H9 (cell line): ENCODE measurements around the gene NCOA1. TPM values are rescaled to one million over a fixed set of nuclear protein-coding genes. Genes with fewer than 3 reads are reported as not detected.
A peak's percentile ranks its signal among the peaks of the same experiment; 100 is the strongest.

Source experiments
- DNase-seq: peaks from one replicate; pipeline ENCODE4 v3.0.0-alpha.2; 2017
- H2AFZ ChIP-seq: one replicate; pipeline ENCODE4 v1.6.1; 2013; ENCODE audit warnings: mild to moderate bottlenecking, low read length, control low read depth, moderate library complexity
- H2AK5ac ChIP-seq: 2 replicates; pipeline ENCODE4 v1.6.1; 2013; ENCODE audit warnings: low read length, control low read depth, mixed read lengths; ENCODE audit not compliant: insufficient read length
- H2BK120ac ChIP-seq: one replicate; pipeline ENCODE4 v1.6.1; 2013; ENCODE audit warnings: low read depth, mild to moderate bottlenecking, low read length, control low read depth, inconsistent platforms; ENCODE audit not compliant: poor library complexity, severe bottlenecking
- H2BK12ac ChIP-seq: 2 replicates; pipeline ENCODE4 v1.6.1; 2013; ENCODE audit warnings: low read length, control low read depth, mixed read lengths, low read depth; ENCODE audit not compliant: insufficient read length
- H2BK15ac ChIP-seq: 2 replicates; pipeline ENCODE4 v1.6.1; 2013; ENCODE audit warnings: low read depth, low read length, control low read depth
- H2BK20ac ChIP-seq: one replicate; pipeline ENCODE4 v1.6.1; 2013; ENCODE audit warnings: low read depth, mild to moderate bottlenecking, low read length, control low read depth, inconsistent platforms; ENCODE audit not compliant: poor library complexity, severe bottlenecking
- H2BK5ac ChIP-seq: 2 replicates; pipeline ENCODE4 v1.6.1; 2013; ENCODE audit warnings: low read length, control low read depth, mixed read lengths; ENCODE audit not compliant: insufficient read length
- H3K14ac ChIP-seq: 2 replicates; pipeline ENCODE4 v1.6.1; 2013; ENCODE audit warnings: low read length, control low read depth; ENCODE audit not compliant: insufficient read depth
- H3K18ac ChIP-seq: 2 replicates; pipeline ENCODE4 v1.6.1; 2013; ENCODE audit warnings: low read depth, mild to moderate bottlenecking, mixed read lengths, low read length, control low read depth; ENCODE audit not compliant: insufficient read length
- H3K23ac ChIP-seq: 2 replicates; pipeline ENCODE4 v1.6.1; 2013; ENCODE audit warnings: low read length, control low read depth, mixed read lengths, low read depth; ENCODE audit not compliant: insufficient read length
- H3K23me2 ChIP-seq: 2 replicates; pipeline ENCODE4 v1.6.1; 2013; ENCODE audit warnings: low read depth, mild to moderate bottlenecking, mixed read lengths, low read length, control low read depth; ENCODE audit not compliant: insufficient read length, poor library complexity, severe bottlenecking
- H3K27ac ChIP-seq: 2 replicates; pipeline ENCODE4 v1.5.1; 2013; ENCODE audit warnings: low read length, control low read depth, mixed read lengths, low read depth; ENCODE audit not compliant: insufficient read length
- H3K27me3 ChIP-seq: 2 replicates; pipeline ENCODE4 v1.6.1; 2013; ENCODE audit warnings: low read length, control low read depth, inconsistent platforms; ENCODE audit not compliant: insufficient read depth
- H3K4ac ChIP-seq: 2 replicates; pipeline ENCODE4 v1.6.1; 2013; ENCODE audit warnings: low read depth, mild to moderate bottlenecking, control low read depth, inconsistent platforms, low read length, moderate library complexity
- H3K4me1 ChIP-seq: 2 replicates; pipeline ENCODE4 v1.6.1; 2013; ENCODE audit warnings: low read length, control low read depth, inconsistent platforms; ENCODE audit not compliant: insufficient read depth
- H3K4me2 ChIP-seq: 2 replicates; pipeline ENCODE4 v1.6.1; 2013; ENCODE audit warnings: low read length, control low read depth, mixed read lengths; ENCODE audit not compliant: insufficient read length, insufficient read depth
- H3K56ac ChIP-seq: 2 replicates; pipeline ENCODE4 v1.6.1; 2013; ENCODE audit warnings: low read depth, mild to moderate bottlenecking, mixed read lengths, low read length, control low read depth; ENCODE audit not compliant: insufficient read length
- H3K79me1 ChIP-seq: 2 replicates; pipeline ENCODE4 v1.6.1; 2013; ENCODE audit warnings: low read depth, mild to moderate bottlenecking, moderate library complexity, low read length, control low read depth, inconsistent platforms; ENCODE audit not compliant: insufficient read depth, poor library complexity, severe bottlenecking
- H3K79me2 ChIP-seq: 2 replicates; pipeline ENCODE4 v1.6.1; 2013; ENCODE audit warnings: low read length, control low read depth, inconsistent platforms; ENCODE audit not compliant: insufficient read depth
- H3K9ac ChIP-seq: 2 replicates; pipeline ENCODE4 v1.6.1; 2013; ENCODE audit warnings: low read length, control low read depth, mixed read lengths; ENCODE audit not compliant: insufficient read length; ENCODE audit errors: extremely low read depth
- H3K9me3 ChIP-seq: one replicate; pipeline ENCODE4 v1.6.1; 2013; ENCODE audit warnings: low read depth, low read length, inconsistent platforms; ENCODE audit not compliant: control insufficient read depth
- H3T11ph ChIP-seq: one replicate; pipeline ENCODE4 v1.6.1; 2013; ENCODE audit warnings: mild to moderate bottlenecking, low read length, control low read depth, inconsistent platforms
- H4K20me1 ChIP-seq: one replicate; pipeline ENCODE4 v1.6.1; 2013; ENCODE audit not compliant: control insufficient read depth, insufficient read length, insufficient read depth
- H4K5ac ChIP-seq: 2 replicates; pipeline ENCODE4 v1.6.1; 2013; ENCODE audit warnings: low read depth, mild to moderate bottlenecking, mixed read lengths, low read length, control low read depth; ENCODE audit not compliant: insufficient read length
- H4K8ac ChIP-seq: replicated peaks from 2 replicates; pipeline ENCODE4 v1.6.1; 2013; ENCODE audit warnings: low read length, control low read depth, mixed read lengths, low read depth; ENCODE audit not compliant: insufficient read length
- H4K91ac ChIP-seq: 2 replicates; pipeline ENCODE4 v1.6.1; 2013; ENCODE audit warnings: low read depth, mild to moderate bottlenecking, moderate library complexity, mixed read lengths, low read length, control low read depth; ENCODE audit not compliant: insufficient read length
- H3K27ac Mint-ChIP-seq, 3 experiments: 2 replicates in 2 of 3; 3 replicates in 1 of 3; pipeline ENCODE4 v1.8.0; 2020 to 2021; ENCODE audit warnings: mixed read lengths in 3 of 3, mild to moderate bottlenecking in 1 of 3, moderate library complexity in 1 of 3
- H3K27me3 Mint-ChIP-seq: 2 replicates; pipeline ENCODE4 v1.8.0; 2021; ENCODE audit warnings: low read depth, mild to moderate bottlenecking, moderate library complexity, mixed read lengths
- H3K36me3 Mint-ChIP-seq, 3 experiments: 2 replicates in 2 of 3; 3 replicates in 1 of 3; pipeline ENCODE4 v1.8.0; 2020 to 2021; ENCODE audit warnings: low read depth in 3 of 3, mixed read lengths in 3 of 3; ENCODE audit not compliant: insufficient read depth in 1 of 3
- H3K4me1 Mint-ChIP-seq, 2 experiments: 2 replicates each; pipeline ENCODE4 v1.8.0; 2020; ENCODE audit warnings: mixed read lengths in 2 of 2
- H3K4me3 Mint-ChIP-seq, 2 experiments: 2 replicates in 1 of 2; 3 replicates in 1 of 2; pipeline ENCODE4 v1.8.0; 2020 to 2021; ENCODE audit warnings: mild to moderate bottlenecking in 2 of 2, mixed read lengths in 2 of 2, moderate library complexity in 1 of 2
- H3K9me3 Mint-ChIP-seq, 2 experiments: 2 replicates in 1 of 2; 3 replicates in 1 of 2; pipeline ENCODE4 v1.8.0; 2020; ENCODE audit warnings: mild to moderate bottlenecking in 2 of 2, mixed read lengths in 2 of 2, moderate library complexity in 1 of 2
- CTCF ChIP-seq: fragments of 200-600 bp; sonication (generic); conservative IDR thresholded peaks from 3 replicates; pipeline ENCODE4 v1.8.0; 2021; ENCODE audit warnings: antibody characterized with exemption, mild to moderate bottlenecking
- WGBS: extraction: QIAGEN DNeasy Blood & Tissue Kit; methylation state at CpG from one replicate; pipeline ENCODE4 v1.1.7; 2013; ENCODE audit warnings: missing lambda C conversion rate, low lambda C conversion rate, mixed read lengths; ENCODE audit not compliant: insufficient read length; ENCODE audit errors: extremely low coverage; 5-methylcytosine and 5-hydroxymethylcytosine counted together
- total RNA-seq: library from RNA; stranded (reverse); gene quantifications from 2 replicates; pipeline ENCODE4 v1.2.1, GENCODE V29; 2021

The NCOA1 gene
- total RNA-seq, 1 experiment from 2014 or later = 14.8 TPM

GRCh38 chr2:24813691-24814137 is 322.7 kb downstream of the NCOA1 start:
- H3K27ac Mint-ChIP-seq = peak overlapping the region in 2 of 3 experiments; percentile 57 to 83; a peak in 3 of 7 replicates

More at GRCh38 chr2:24813691-24814137, 322.7 kb downstream of the NCOA1 start:
- Histone ChIP-seq H2BK5ac (no peak overlapping the region), H3K4ac (no peak overlapping the region), H4K5ac (no peak overlapping the region), H3K27me3 (no peaks in the 10 kb centered on the region), H3K4me2 (no peak overlapping the region), H3K79me2 (peaks cover 5% of the 10 kb centered on the region; the same call in 1 of the 2 replicates), H4K8ac (no peak overlapping the region), H3K56ac (no peak overlapping the region), H4K20me1 (no peaks in the 10 kb centered on the region), H2BK20ac (no peak overlapping the region), H3K9me3 (no peaks in the 10 kb centered on the region), H3K23me2 (no peaks in the 10 kb centered on the region), H3K18ac (no peak overlapping the region), H3K14ac (no peak overlapping the region), H3K79me1 (no peaks in the 10 kb centered on the region), H3K23ac (no peak overlapping the region), H4K91ac (no peak overlapping the region), H2BK12ac (no peak overlapping the region), H2BK15ac (no peak overlapping the region), H3K9ac (no peak overlapping the region), H2BK120ac (no peak overlapping the region), H3T11ph (no peak overlapping the region), H3K4me1 (no peaks in the 10 kb centered on the region), H3K27ac (no peak overlapping the region), H2AFZ (no peak overlapping the region), H2AK5ac (no peak overlapping the region)
- no peak for DNase-seq
- no CpG with 5 or more reads among the region's 4 CpGs for WGBS
- Mint-ChIP-seq H3K36me3 (peaks cover 39 to 74% (median 65%) of the 10 kb centered on the region in 3 experiments; a peak in 6 of 7 replicates), H3K4me1 (peaks cover 0 to 7% of the 10 kb centered on the region in 2 experiments; a peak in 3 of 4 replicates), H3K9me3 (peaks cover 0 to 3% of the 10 kb centered on the region in 2 experiments; a peak in 1 of 5 replicates), H3K4me3 (no peak overlapping the region), H3K27me3 (no peaks in the 10 kb centered on the region)
- TF ChIP-seq CTCF = no peak
